ENCODE results near the gene TRAM2.

GRCh38 chr6:52454556-52454955 is 122.3 kb downstream of the TRAM2 start:
- TF ChIP-seq CTCF (conservative IDR thresholded peaks at IDR 0.05; ENCODE audit: low read length) (no peak), EZH2phosphoT487 (IDR thresholded peaks at IDR 0.05; ENCODE audit: borderline replicate concordance) (no peak)
